SU-DHL-6 (cell line): ENCODE data around the gene SPECC1.

ENCODE experiments used
- H2AFZ ChIP-seq: fragments of 200-600 bp; sonication (generic); 2 replicates; pipeline ENCODE4 v1.6.1; 2014; ENCODE audit warnings: low read depth, mild to moderate bottlenecking, moderate library complexity, mixed read lengths, antibody characterized with exemption, low read length; ENCODE audit not compliant: severe bottlenecking
- H3F3A ChIP-seq: fragments of 200-600 bp; shearing (Covaris generic); 2 replicates; pipeline ENCODE4 v1.6.0; 2016; ENCODE audit warnings: antibody characterized with exemption, mild to moderate bottlenecking; ENCODE audit not compliant: insufficient read depth
- H3K27ac ChIP-seq: fragments of 200-600 bp; sonication (generic); 2 replicates; pipeline ENCODE4 v1.5.1; 2016; ENCODE audit warnings: low read depth, mild to moderate bottlenecking, low read length, moderate library complexity, mixed read lengths
- H3K27me3 ChIP-seq: fragments of 200-600 bp; sonication (generic), shearing (Covaris generic); 2 replicates; pipeline ENCODE4 v1.6.0; 2014; ENCODE audit warnings: mild to moderate bottlenecking, low read length
- H3K36me3 ChIP-seq: fragments of 200-600 bp; sonication (generic); 2 replicates; pipeline ENCODE4 v1.6.1; 2014; ENCODE audit warnings: mild to moderate bottlenecking, low read length, mixed read lengths
- H3K4me2 ChIP-seq: fragments of 300-600, 200-600 bp; shearing (Covaris generic), sonication (generic); 2 replicates; pipeline ENCODE4 v1.6.0; 2014; ENCODE audit warnings: low read length, low read depth, mild to moderate bottlenecking; ENCODE audit not compliant: poor library complexity, severe bottlenecking
- H3K4me3 ChIP-seq: fragments of 200-600 bp; sonication (generic); 2 replicates; pipeline ENCODE4 v1.5.1; 2014; ENCODE audit warnings: antibody characterized with exemption, low read length, mild to moderate bottlenecking, mixed read lengths; ENCODE audit not compliant: insufficient read depth, poor library complexity, severe bottlenecking
- H3K79me2 ChIP-seq: fragments of 200-600 bp; sonication (generic); 2 replicates; pipeline ENCODE4 v1.6.1; 2014; ENCODE audit warnings: mild to moderate bottlenecking, low read length, moderate library complexity; ENCODE audit not compliant: insufficient read depth
- H3K9ac ChIP-seq: fragments of 200-600 bp; sonication (generic); 2 replicates; pipeline ENCODE4 v1.7.0; 2014; ENCODE audit warnings: mild to moderate bottlenecking, low read length
- H3K9me2 ChIP-seq: fragments of 200-600 bp; sonication (generic); replicated peaks from 2 replicates; pipeline ENCODE4 v1.6.1; 2014; ENCODE audit warnings: low read length; ENCODE audit not compliant: insufficient read depth
- H3K9me3 ChIP-seq: fragments of 200-600 bp; sonication (generic); 2 replicates; pipeline ENCODE4 v1.6.1; 2014; ENCODE audit warnings: low read length, mixed read lengths; ENCODE audit not compliant: insufficient read depth
- H4K20me1 ChIP-seq: fragments of 200-600 bp; sonication (generic); 2 replicates; pipeline ENCODE4 v1.6.1; 2014; ENCODE audit warnings: low read depth, mild to moderate bottlenecking, antibody characterized with exemption, low read length, moderate library complexity, mixed read lengths
- EZH2phosphoT487 ChIP-seq: fragments of 200-600 bp; sonication (generic), shearing (Covaris generic); conservative IDR thresholded peaks from 2 replicates; pipeline ENCODE4 v1.6.1; 2018; ENCODE audit warnings: mild to moderate bottlenecking, antibody characterized with exemption, low read length, moderate library complexity, mixed read lengths
- TF ChIP-seq, protein P1 (sequence below): fragments of 200-600 bp; sonication (generic); IDR thresholded peaks from one replicate; pipeline ENCODE4 v1.5.1; 2017; ENCODE audit warnings: antibody characterized with exemption, mild to moderate bottlenecking, low read length, moderate library complexity; ENCODE audit not compliant: insufficient read depth, poor library complexity, severe bottlenecking

The SPECC1 gene

GRCh38 chr17:20246692-20247091 lies 237.5 kb downstream of the SPECC1 start:
- TF ChIP-seq EZH2phosphoT487, result no peak
- TF ChIP-seq, protein P1, sequence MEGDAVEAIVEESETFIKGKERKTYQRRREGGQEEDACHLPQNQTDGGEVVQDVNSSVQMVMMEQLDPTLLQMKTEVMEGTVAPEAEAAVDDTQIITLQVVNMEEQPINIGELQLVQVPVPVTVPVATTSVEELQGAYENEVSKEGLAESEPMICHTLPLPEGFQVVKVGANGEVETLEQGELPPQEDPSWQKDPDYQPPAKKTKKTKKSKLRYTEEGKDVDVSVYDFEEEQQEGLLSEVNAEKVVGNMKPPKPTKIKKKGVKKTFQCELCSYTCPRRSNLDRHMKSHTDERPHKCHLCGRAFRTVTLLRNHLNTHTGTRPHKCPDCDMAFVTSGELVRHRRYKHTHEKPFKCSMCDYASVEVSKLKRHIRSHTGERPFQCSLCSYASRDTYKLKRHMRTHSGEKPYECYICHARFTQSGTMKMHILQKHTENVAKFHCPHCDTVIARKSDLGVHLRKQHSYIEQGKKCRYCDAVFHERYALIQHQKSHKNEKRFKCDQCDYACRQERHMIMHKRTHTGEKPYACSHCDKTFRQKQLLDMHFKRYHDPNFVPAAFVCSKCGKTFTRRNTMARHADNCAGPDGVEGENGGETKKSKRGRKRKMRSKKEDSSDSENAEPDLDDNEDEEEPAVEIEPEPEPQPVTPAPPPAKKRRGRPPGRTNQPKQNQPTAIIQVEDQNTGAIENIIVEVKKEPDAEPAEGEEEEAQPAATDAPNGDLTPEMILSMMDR, result no peak
- no peaks in the 10 kb centered on the region for H3F3A ChIP-seq
- H3K79me2 ChIP-seq, result no peaks in the 10 kb centered on the region
- H4K20me1 ChIP-seq, result no peaks in the 10 kb centered on the region
- no peak overlapping the region for H3K4me2 ChIP-seq
- no peaks in the 10 kb centered on the region for H3K9me2 ChIP-seq
- H3K9ac ChIP-seq, result no peak overlapping the region
- no peak overlapping the region for H2AFZ ChIP-seq
- H3K27ac ChIP-seq, result no peak overlapping the region
- no peaks in the 10 kb centered on the region for H3K9me3 ChIP-seq
- H3K27me3 ChIP-seq, result no peaks in the 10 kb centered on the region
- no peaks in the 10 kb centered on the region for H3K36me3 ChIP-seq
- H3K4me3 ChIP-seq, result no peak overlapping the region

- no peaks in the 10 kb centered on the region for H3F3A ChIP-seq
- no peak overlapping the region for H3K4me3 ChIP-seq
- no peak overlapping the region for H3K4me2 ChIP-seq
- no peak for TF ChIP-seq EZH2phosphoT487
- TF ChIP-seq, protein P1, result no peak
- no peaks in the 10 kb centered on the region for H3K79me2 ChIP-seq
- no peaks in the 10 kb centered on the region for H3K9me2 ChIP-seq
- no peak overlapping the region for H3K9ac ChIP-seq
- no peaks in the 10 kb centered on the region for H4K20me1 ChIP-seq
- H3K9me3 ChIP-seq, result no peaks in the 10 kb centered on the region
- H2AFZ ChIP-seq, result no peak overlapping the region
- no peaks in the 10 kb centered on the region for H3K36me3 ChIP-seq
- no peak overlapping the region for H3K27ac ChIP-seq
- H3K27me3 ChIP-seq, result no peaks in the 10 kb centered on the region
Measured at GRCh38 chr17:20253323-20253722, 244.2 kb downstream of the SPECC1 start.

DNA sequence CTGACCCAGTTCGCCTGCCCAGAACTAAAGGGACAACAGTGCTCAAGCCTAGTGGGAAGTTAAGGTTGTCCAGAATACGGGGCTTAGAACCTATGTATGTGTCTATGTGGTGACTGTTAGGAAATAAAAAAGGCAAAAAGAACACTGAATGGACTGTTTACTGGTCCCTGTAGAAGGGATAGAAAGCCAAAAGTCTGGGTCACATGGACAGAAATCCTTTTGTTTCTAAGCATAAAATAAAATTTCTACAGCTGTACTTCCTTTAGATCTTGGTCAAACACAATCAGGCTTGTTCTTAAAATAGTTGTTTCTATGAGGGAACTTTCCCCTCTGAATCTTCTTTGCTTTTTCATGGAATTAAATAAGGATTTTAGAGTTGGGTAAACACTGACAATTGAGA lies 245.4 kb downstream of the SPECC1 start:
- Histone ChIP-seq H3K27ac (no peak overlapping the region), H3F3A (no peaks in the 10 kb centered on the region), H4K20me1 (no peaks in the 10 kb centered on the region), H3K4me3 (no peak overlapping the region), H3K9me3 (no peaks in the 10 kb centered on the region), H3K36me3 (no peaks in the 10 kb centered on the region), H3K4me2 (no peak overlapping the region), H3K9ac (no peak overlapping the region), H3K79me2 (no peaks in the 10 kb centered on the region), H2AFZ (no peak overlapping the region), H3K9me2 (no peaks in the 10 kb centered on the region), H3K27me3 (no peaks in the 10 kb centered on the region)
- no peak for TF ChIP-seq EZH2phosphoT487
- TF ChIP-seq, protein P1, result no peak

- Histone ChIP-seq H4K20me1 (no peaks in the 10 kb centered on the region), H3K9me3 (no peaks in the 10 kb centered on the region)
Measured at GRCh38 chr17:20256144-20256543, 247.0 kb downstream of the SPECC1 start.

More at GRCh38 chr17:20256144-20256543, 247.0 kb downstream of the SPECC1 start:
- H3K79me2 ChIP-seq, result no peaks in the 10 kb centered on the region
- TF ChIP-seq EZH2phosphoT487, result no peak
- TF ChIP-seq, protein P1, result no peak
- H3K4me2 ChIP-seq, result no peak overlapping the region
- H3K4me3 ChIP-seq, result no peak overlapping the region
- H3K36me3 ChIP-seq, result no peaks in the 10 kb centered on the region
- H3K9ac ChIP-seq, result no peak overlapping the region
- no peaks in the 10 kb centered on the region for H3F3A ChIP-seq
- no peak overlapping the region for H3K27ac ChIP-seq
- no peaks in the 10 kb centered on the region for H3K9me2 ChIP-seq
- H3K27me3 ChIP-seq, result no peaks in the 10 kb centered on the region
- H2AFZ ChIP-seq, result no peak overlapping the region
